Mucosa of rectum (tissue), 2 donors: Measurements from ENCODE around the gene AMHR2.

Experiments used
- H3K27ac ChIP-seq, 2 donors: one replicate each; pipeline ENCODE4 v1.7.0; 2013; ENCODE audit warnings: inconsistent platforms in 2 of 2, low read depth in 2 of 2, low read length in 2 of 2
- H3K27me3 ChIP-seq, 2 donors: one replicate each; pipeline ENCODE4 v1.7.0; 2013; ENCODE audit warnings: low read length in 2 of 2; ENCODE audit not compliant: control insufficient read depth in 2 of 2, insufficient read depth in 2 of 2
- H3K36me3 ChIP-seq, 2 donors: one replicate each; pipeline ENCODE4 v1.7.0; 2013; ENCODE audit warnings: low read length in 2 of 2; ENCODE audit not compliant: control insufficient read depth in 2 of 2, insufficient read depth in 2 of 2
- H3K4me1 ChIP-seq, 2 donors: one replicate each; pipeline ENCODE4 v1.7.0; 2013; ENCODE audit warnings: low read length in 2 of 2, mild to moderate bottlenecking in 1 of 2; ENCODE audit not compliant: control insufficient read depth in 2 of 2, insufficient read depth in 2 of 2
- H3K4me3 ChIP-seq, 2 donors: one replicate each; pipeline ENCODE4 v1.7.0; 2013; ENCODE audit warnings: low read length in 2 of 2
- H3K9ac ChIP-seq, 2 donors: one replicate each; pipeline ENCODE4 v1.7.0; 2013; ENCODE audit warnings: low read length in 2 of 2, low read depth in 1 of 2, mild to moderate bottlenecking in 1 of 2
- H3K9me3 ChIP-seq, 2 donors: one replicate each; pipeline ENCODE4 v1.7.0; 2013; ENCODE audit warnings: low read length in 2 of 2; ENCODE audit not compliant: control insufficient read depth in 2 of 2
- donor health status: healthy.
- donor health status: Normal muscosa, but diverticular disease.

Gene AMHR2

GRCh38 chr12:53463802-53464560, 40.3 kb downstream of the AMHR2 start:
- Histone ChIP-seq H3K36me3 (peaks cover 93 to 99% of the 10 kb centered on the region in 2 donors), H3K9ac (no peak overlapping the region), H3K4me3 (no peak overlapping the region), H3K9me3 (no peaks in the 10 kb centered on the region), H3K27ac (no peak overlapping the region), H3K27me3 (no peaks in the 10 kb centered on the region), H3K4me1 (no peaks in the 10 kb centered on the region)

GRCh38 chr12:53464685-53465418, 41.2 kb downstream of the AMHR2 start:
- no peak overlapping the region for H3K27ac ChIP-seq
- H3K4me1 ChIP-seq: no peaks in the 10 kb centered on the region
- no peaks in the 10 kb centered on the region for H3K27me3 ChIP-seq
- no peaks in the 10 kb centered on the region for H3K9me3 ChIP-seq
- H3K4me3 ChIP-seq: no peak overlapping the region
- H3K9ac ChIP-seq: no peak overlapping the region
- peaks cover 93 to 98% of the 10 kb centered on the region in 2 donors for H3K36me3 ChIP-seq

- Histone ChIP-seq H3K27ac (no peak overlapping the region), H3K36me3 (peaks cover 92 to 97% of the 10 kb centered on the region in 2 donors), H3K27me3 (no peaks in the 10 kb centered on the region), H3K4me1 (no peaks in the 10 kb centered on the region), H3K9ac (no peak overlapping the region), H3K9me3 (no peaks in the 10 kb centered on the region), H3K4me3 (no peak overlapping the region)
Observed at GRCh38 chr12:53465679-53466078, 42.0 kb downstream of the AMHR2 start.

- Histone ChIP-seq H3K4me1 (no peaks in the 10 kb centered on the region), H3K9me3 (no peaks in the 10 kb centered on the region), H3K9ac (no peak overlapping the region), H3K27ac (no peak overlapping the region), H3K36me3 (peaks cover 92 to 97% of the 10 kb centered on the region in 2 donors), H3K27me3 (no peaks in the 10 kb centered on the region), H3K4me3 (no peak overlapping the region)
Observed at GRCh38 chr12:53466640-53467039, 43.0 kb downstream of the AMHR2 start.

GRCh38 chr12:53467082-53467481, 43.4 kb downstream of the AMHR2 start:
- peaks cover 91 to 97% of the 10 kb centered on the region in 2 donors for H3K36me3 ChIP-seq
- H3K4me3 ChIP-seq: no peak overlapping the region
- H3K27me3 ChIP-seq: no peaks in the 10 kb centered on the region
- H3K27ac ChIP-seq: no peak overlapping the region
- no peaks in the 10 kb centered on the region for H3K9me3 ChIP-seq
- H3K9ac ChIP-seq: no peak overlapping the region
- no peaks in the 10 kb centered on the region for H3K4me1 ChIP-seq

- H3K27ac ChIP-seq: no peak overlapping the region
- no peaks in the 10 kb centered on the region for H3K4me1 ChIP-seq
- H3K36me3 ChIP-seq: peaks cover 91 to 94% of the 10 kb centered on the region in 2 donors
- H3K27me3 ChIP-seq: no peaks in the 10 kb centered on the region
- H3K4me3 ChIP-seq: no peak overlapping the region
- no peak overlapping the region for H3K9ac ChIP-seq
- no peaks in the 10 kb centered on the region for H3K9me3 ChIP-seq
Observed at GRCh38 chr12:53467880-53468279, 44.2 kb downstream of the AMHR2 start.

GRCh38 chr12:53468282-53468681, 44.6 kb downstream of the AMHR2 start:
- Histone ChIP-seq H3K36me3 (peaks cover 89 to 91% of the 10 kb centered on the region in 2 donors), H3K9ac (no peak overlapping the region), H3K9me3 (no peaks in the 10 kb centered on the region), H3K27me3 (no peaks in the 10 kb centered on the region), H3K4me3 (no peak overlapping the region), H3K4me1 (no peaks in the 10 kb centered on the region), H3K27ac (no peak overlapping the region)

- Histone ChIP-seq H3K27me3 (no peaks in the 10 kb centered on the region), H3K4me3 (no peak overlapping the region), H3K36me3 (peaks cover 89 to 90% of the 10 kb centered on the region in 2 donors), H3K9me3 (no peaks in the 10 kb centered on the region), H3K27ac (no peak overlapping the region), H3K4me1 (peaks cover 6 to 12% of the 10 kb centered on the region in 2 donors), H3K9ac (no peak overlapping the region)
Observed at GRCh38 chr12:53472056-53472582, 48.5 kb downstream of the AMHR2 start.

- Histone ChIP-seq H3K27ac (peak overlapping the region in 1 of 2 donors; percentile 43), H3K27me3 (no peaks in the 10 kb centered on the region), H3K4me3 (no peak overlapping the region), H3K9me3 (no peaks in the 10 kb centered on the region), H3K36me3 (peaks cover 84 to 85% of the 10 kb centered on the region in 2 donors), H3K4me1 (peaks cover 6 to 12% of the 10 kb centered on the region in 2 donors), H3K9ac (no peak overlapping the region)
Observed at GRCh38 chr12:53474077-53474476, 50.4 kb downstream of the AMHR2 start.

GRCh38 chr12:53474819-53475218, 51.2 kb downstream of the AMHR2 start:
- Histone ChIP-seq H3K27ac (peak overlapping the region in 1 of 2 donors; percentile 45), H3K9ac (no peak overlapping the region), H3K4me3 (no peak overlapping the region), H3K9me3 (no peaks in the 10 kb centered on the region), H3K36me3 (peaks cover 83 to 86% of the 10 kb centered on the region in 2 donors), H3K4me1 (peaks cover 6 to 12% of the 10 kb centered on the region in 2 donors), H3K27me3 (no peaks in the 10 kb centered on the region)
